Measurements from ENCODE around the gene SH2D1B. TPM values are rescaled to one million over a fixed set of nuclear protein-coding genes. Genes with fewer than 3 reads are reported as not detected.

Gene SH2D1B
- total and polyA plus RNA-seq, 7 donors: 0.60 to 2.3 (median 0.92) TPM; not detected in 4

DNA sequence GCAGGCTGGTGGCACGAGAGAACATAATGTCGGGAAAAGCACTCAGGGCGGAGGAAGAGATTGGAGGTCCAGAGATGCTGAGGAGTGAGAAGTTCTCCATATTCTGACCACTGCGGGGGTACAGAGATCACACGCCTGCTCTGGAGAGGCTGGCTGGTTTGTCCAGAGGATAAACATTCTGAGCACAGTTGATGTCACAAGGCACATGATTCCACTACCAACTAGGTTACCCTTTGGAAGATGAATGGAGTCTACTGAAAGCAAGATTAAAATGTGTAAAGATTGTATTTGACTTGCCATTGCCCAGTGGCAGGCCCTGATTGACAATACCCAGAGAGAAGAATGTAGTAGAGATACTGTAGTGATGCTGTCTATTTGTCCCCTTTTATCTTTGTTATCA, 35.2 kb downstream of the SH2D1B start, which contains the start of gene SPATA46:
Gene SPATA46 (minus strand): TSS at position 164 of the 400 bp plus-strand sequence. CDS start 64 bp downstream, at position 100.
- Histone ChIP-seq H3K4me1 (no peaks in the 10 kb centered on the region), H3K27me3 (no peaks in the 10 kb centered on the region), H3K27ac (no peak within 1 kb of the TSS), H3K4me3 (no peak within 1 kb of the TSS), H3K9me3 (no peaks in the 10 kb centered on the region), H3K36me3 (no peaks in the 10 kb centered on the region)
- DNase-seq: peak; percentile 7
- WGBS, 2 donors: 96 to 98% methylated on average over 5 of the region's 5 CpGs
- intact Hi-C loops (cut with DNase I): no loop called here
- no peak for TF ChIP-seq EP300 (IDR thresholded peaks at IDR 0.05)

- TF ChIP-seq EP300 (IDR thresholded peaks at IDR 0.05): no peak
- TF ChIP-seq, protein P1, sequence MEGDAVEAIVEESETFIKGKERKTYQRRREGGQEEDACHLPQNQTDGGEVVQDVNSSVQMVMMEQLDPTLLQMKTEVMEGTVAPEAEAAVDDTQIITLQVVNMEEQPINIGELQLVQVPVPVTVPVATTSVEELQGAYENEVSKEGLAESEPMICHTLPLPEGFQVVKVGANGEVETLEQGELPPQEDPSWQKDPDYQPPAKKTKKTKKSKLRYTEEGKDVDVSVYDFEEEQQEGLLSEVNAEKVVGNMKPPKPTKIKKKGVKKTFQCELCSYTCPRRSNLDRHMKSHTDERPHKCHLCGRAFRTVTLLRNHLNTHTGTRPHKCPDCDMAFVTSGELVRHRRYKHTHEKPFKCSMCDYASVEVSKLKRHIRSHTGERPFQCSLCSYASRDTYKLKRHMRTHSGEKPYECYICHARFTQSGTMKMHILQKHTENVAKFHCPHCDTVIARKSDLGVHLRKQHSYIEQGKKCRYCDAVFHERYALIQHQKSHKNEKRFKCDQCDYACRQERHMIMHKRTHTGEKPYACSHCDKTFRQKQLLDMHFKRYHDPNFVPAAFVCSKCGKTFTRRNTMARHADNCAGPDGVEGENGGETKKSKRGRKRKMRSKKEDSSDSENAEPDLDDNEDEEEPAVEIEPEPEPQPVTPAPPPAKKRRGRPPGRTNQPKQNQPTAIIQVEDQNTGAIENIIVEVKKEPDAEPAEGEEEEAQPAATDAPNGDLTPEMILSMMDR (IDR thresholded peaks at IDR 0.05): no peak
- no peak for TF ChIP-seq POLR2A (IDR thresholded peaks at IDR 0.05)
- no peak for TF ChIP-seq POLR2AphosphoS5 (IDR thresholded peaks at IDR 0.05)
- H3K9me3 ChIP-seq: no peaks in the 10 kb centered on the region
- DNase-seq: peak; percentile 51
- H3K27ac ChIP-seq: no peak overlapping the region
- intact Hi-C loops (cut with DNase I): no loop called here
- H3K36me3 ChIP-seq: no peaks in the 10 kb centered on the region
- no peaks in the 10 kb centered on the region for H3K4me1 ChIP-seq
- H3K4me3 ChIP-seq: no peak overlapping the region
- WGBS, 2 donors: 85 to 88% methylated on average over 8 of the region's 8 CpGs
- no peaks in the 10 kb centered on the region for H3K27me3 ChIP-seq
Observed at GRCh38 chr1:162375463-162375862, 36.5 kb downstream of the SH2D1B start.

DNA sequence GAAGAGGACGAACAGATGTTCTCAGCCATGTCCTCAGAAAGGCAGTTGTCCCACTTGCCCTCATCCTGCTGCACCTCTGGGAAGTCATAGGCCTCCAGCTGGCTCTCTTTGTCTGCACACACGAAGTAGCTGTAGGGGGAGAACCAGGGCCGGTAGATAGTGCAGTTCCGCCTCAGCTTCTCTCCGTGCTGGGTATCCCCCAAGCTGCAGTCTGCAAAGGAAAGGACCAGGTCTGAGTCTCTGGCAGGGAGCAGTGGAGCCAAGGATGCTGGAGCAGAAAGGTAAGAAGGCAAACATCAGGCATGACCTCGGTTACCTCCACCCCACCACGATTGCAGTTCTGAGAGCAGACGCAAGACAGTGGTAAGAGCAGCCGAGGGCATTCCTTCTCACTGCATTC, 37.5 kb downstream of the SH2D1B start:
- no peaks in the 10 kb centered on the region for H3K4me1 ChIP-seq
- intact Hi-C loops (cut with DNase I): no loop called here
- H3K36me3 ChIP-seq: no peaks in the 10 kb centered on the region
- no peak overlapping the region for H3K4me3 ChIP-seq
- no peaks in the 10 kb centered on the region for H3K27me3 ChIP-seq
- 87 to 95% methylated on average over 9 of the region's 9 CpGs for WGBS, 2 donors
- H3K27ac ChIP-seq: no peak overlapping the region
- no peaks in the 10 kb centered on the region for H3K9me3 ChIP-seq
- TF ChIP-seq POLR2A (IDR thresholded peaks at IDR 0.05) (no peak), EP300 (IDR thresholded peaks at IDR 0.05) (no peak), POLR2AphosphoS5 (IDR thresholded peaks at IDR 0.05) (no peak)
- TF ChIP-seq, protein P1 (IDR thresholded peaks at IDR 0.05): no peak
- DNase-seq: peak; percentile 28

DNA sequence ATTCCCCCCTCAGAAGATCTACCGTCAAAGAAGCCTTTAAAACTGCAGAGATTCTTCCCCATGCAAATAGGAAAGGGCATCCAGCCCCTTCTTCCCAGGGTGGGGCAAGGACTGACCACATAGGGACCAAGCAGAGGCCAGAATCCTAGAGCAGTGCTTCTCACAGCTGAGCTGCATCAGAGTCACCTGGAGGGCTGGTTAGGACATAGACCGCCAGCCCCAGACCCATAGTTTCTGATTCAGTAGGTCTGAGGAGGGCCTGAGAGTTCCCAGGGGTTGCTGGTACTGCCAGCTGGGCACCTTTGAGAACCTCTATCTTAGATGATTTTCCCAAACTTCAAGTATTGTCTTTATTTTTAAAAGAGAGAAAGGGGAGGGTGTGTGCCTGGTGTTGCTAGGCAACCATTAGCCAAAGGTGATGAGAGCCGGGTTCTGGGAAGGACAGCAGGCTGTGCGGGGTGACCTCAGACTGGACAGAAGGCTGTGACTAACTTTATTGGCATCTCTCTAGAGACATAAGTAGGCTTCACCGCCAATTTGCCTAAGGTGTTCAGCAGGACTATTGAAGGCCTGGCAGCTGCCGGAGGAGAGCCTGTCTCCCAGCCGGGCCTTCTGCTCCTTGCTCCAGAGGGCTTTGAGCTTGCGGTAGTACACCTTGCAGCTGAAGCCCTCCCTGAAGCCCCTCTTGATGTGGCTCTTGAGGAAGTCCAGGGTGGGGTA, 38.2 kb downstream of the SH2D1B start:
- H3K27ac ChIP-seq: no peak overlapping the region
- H3K9me3 ChIP-seq: no peaks in the 10 kb centered on the region
- no peaks in the 10 kb centered on the region for H3K27me3 ChIP-seq
- H3K4me1 ChIP-seq: no peaks in the 10 kb centered on the region
- WGBS, 2 donors: 87 to 92% methylated on average over 8 of the region's 8 CpGs
- TF ChIP-seq POLR2AphosphoS5 (IDR thresholded peaks at IDR 0.05) (no peak), EP300 (IDR thresholded peaks at IDR 0.05) (no peak), POLR2A (IDR thresholded peaks at IDR 0.05) (no peak)
- TF ChIP-seq, protein P1 (IDR thresholded peaks at IDR 0.05): no peak
- intact Hi-C loops (cut with DNase I): no loop called here
- peak; percentile 34 for DNase-seq
- no peak overlapping the region for H3K4me3 ChIP-seq
- H3K36me3 ChIP-seq: no peaks in the 10 kb centered on the region

DNA sequence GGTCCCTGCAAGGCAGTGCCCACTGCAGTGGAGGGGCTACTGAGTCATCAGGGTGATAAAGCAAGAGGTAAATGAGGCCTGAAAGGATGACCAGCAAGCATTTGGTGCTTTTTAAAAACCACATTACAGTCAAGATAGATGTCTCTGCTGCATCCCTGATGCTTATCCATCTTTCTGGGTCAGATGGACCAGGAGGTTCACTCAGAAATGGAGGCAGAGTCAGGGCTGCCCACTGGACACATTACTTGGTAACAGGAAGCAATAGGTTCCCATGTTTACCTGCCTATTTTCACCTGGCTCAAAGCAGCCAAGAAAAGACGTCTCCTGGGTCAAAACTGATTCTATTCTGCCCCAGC, 38.9 kb downstream of the SH2D1B start:
- intact Hi-C loops (cut with DNase I): no loop called here
- no peak overlapping the region for H3K27ac ChIP-seq
- no peak overlapping the region for H3K4me3 ChIP-seq
- WGBS, 2 donors: 22 to 57% methylated on average over 1 of the region's 1 CpG
- no peaks in the 10 kb centered on the region for H3K27me3 ChIP-seq
- H3K4me1 ChIP-seq: no peaks in the 10 kb centered on the region
- H3K36me3 ChIP-seq: no peaks in the 10 kb centered on the region
- TF ChIP-seq POLR2AphosphoS5 (IDR thresholded peaks at IDR 0.05) (no peak), EP300 (IDR thresholded peaks at IDR 0.05) (no peak), POLR2A (IDR thresholded peaks at IDR 0.05) (no peak)
- TF ChIP-seq, protein P1 (IDR thresholded peaks at IDR 0.05): no peak
- peak; percentile 15 for DNase-seq
- H3K9me3 ChIP-seq: no peaks in the 10 kb centered on the region
